Right lobe of liver (tissue), 4 donors: ENCODE measurements around the gene BAG2.

Source experiments
- POLR2A ChIP-seq: fragments of 450-650 bp; IDR thresholded peaks from one replicate; pipeline ENCODE4 v1.6.1; 2017; ENCODE audit warnings: antibody characterized with exemption, mild to moderate bottlenecking
- TF ChIP-seq, protein P1 (sequence below), 4 donors: fragments of 200-600 bp in 3 of 4; fragments of 450-650 bp in 1 of 4; IDR thresholded peaks; one replicate each; pipeline versions ENCODE4 v1.5.1 to v1.8.0; 2016 to 2022; ENCODE audit warnings: antibody characterized with exemption in 4 of 4, mild to moderate bottlenecking in 2 of 4
- donor health status: DM: no; HTN: no; CAD: no.
- donor health status: DM: no; HTN: no; CAD: no.
- donor health status: DM: no; HTN: yes; CAD: no.

DNA sequence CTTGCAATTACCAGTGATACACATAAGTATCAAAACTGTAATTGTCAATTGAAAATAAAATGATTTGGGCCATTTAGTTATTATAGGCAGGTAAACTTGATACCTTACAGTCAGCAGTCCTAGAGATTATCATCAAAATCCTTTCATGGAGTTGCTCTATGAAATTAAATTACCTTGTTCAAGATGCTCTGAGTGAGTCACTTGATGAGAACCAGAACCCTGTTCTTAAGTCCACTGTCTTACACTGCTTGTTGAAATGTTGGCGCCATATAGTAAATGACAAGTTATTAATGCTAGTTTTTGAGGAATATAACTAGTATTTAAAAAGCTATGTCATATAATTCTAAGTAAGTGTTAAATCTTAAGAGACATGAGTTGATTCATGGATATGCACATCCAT is 37.2 kb upstream of the BAG2 start:
- TF ChIP-seq, protein P1, sequence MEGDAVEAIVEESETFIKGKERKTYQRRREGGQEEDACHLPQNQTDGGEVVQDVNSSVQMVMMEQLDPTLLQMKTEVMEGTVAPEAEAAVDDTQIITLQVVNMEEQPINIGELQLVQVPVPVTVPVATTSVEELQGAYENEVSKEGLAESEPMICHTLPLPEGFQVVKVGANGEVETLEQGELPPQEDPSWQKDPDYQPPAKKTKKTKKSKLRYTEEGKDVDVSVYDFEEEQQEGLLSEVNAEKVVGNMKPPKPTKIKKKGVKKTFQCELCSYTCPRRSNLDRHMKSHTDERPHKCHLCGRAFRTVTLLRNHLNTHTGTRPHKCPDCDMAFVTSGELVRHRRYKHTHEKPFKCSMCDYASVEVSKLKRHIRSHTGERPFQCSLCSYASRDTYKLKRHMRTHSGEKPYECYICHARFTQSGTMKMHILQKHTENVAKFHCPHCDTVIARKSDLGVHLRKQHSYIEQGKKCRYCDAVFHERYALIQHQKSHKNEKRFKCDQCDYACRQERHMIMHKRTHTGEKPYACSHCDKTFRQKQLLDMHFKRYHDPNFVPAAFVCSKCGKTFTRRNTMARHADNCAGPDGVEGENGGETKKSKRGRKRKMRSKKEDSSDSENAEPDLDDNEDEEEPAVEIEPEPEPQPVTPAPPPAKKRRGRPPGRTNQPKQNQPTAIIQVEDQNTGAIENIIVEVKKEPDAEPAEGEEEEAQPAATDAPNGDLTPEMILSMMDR (IDR thresholded peaks at IDR 0.05) = no peak
- TF ChIP-seq POLR2A = no peak
